ENCODE results near the gene CASK.

The CASK gene

GRCh38 chrX:41491267-41492004, 431.9 kb downstream of the CASK start:
- H3K4me3 ChIP-seq (ENCODE audit: low read depth, low read length, poor library complexity, severe bottlenecking): no peak overlapping the region

DNA sequence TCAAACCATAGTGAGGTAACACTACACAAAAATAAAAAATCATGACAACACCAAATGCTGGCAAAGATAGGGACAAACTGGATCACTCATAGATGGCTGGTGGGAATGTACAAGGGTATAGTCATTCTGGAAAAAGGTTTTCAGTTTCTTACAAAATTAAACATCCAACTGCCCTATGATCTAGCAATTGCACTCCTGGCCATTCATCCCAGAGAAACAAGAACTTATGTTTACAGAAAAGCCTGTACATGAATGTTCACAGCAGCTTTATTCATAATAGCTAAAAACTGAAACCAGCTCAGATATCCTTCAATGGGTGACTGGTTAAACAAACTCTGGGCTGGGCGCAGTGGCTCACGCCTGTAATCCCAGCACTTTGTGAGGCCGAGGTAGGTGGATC, 432.9 kb downstream of the CASK start:
- H3K9me2 ChIP-seq (ENCODE audit: low read depth, low read length): no peaks in the 10 kb centered on the region
- H3K36me3 ChIP-seq (ENCODE audit: insufficient read depth, low read length): no peaks in the 10 kb centered on the region
- no peaks in the 10 kb centered on the region for H3K79me2 ChIP-seq (ENCODE audit: insufficient read depth, low read length)
- H3K9ac ChIP-seq (ENCODE audit: low read length): no peak overlapping the region
- peaks cover 14% of the 10 kb centered on the region for H3K4me1 ChIP-seq (ENCODE audit: insufficient read depth, low read length, severe bottlenecking)
- H2AFZ ChIP-seq (ENCODE audit: low read length): no peak overlapping the region
- H3K9me3 ChIP-seq (ENCODE audit: low read length): no peaks in the 10 kb centered on the region
- H3K27ac ChIP-seq (ENCODE audit: low read depth, low read length, poor library complexity, severe bottlenecking): no peak overlapping the region
- H3K27me3 ChIP-seq (ENCODE audit: insufficient read depth, low read length): no peaks in the 10 kb centered on the region
- no peak overlapping the region for H3K4me3 ChIP-seq (ENCODE audit: low read depth, low read length, poor library complexity, severe bottlenecking)
- H4K20me1 ChIP-seq (ENCODE audit: insufficient read depth, low read length): no peaks in the 10 kb centered on the region
- H3K4me2 ChIP-seq (ENCODE audit: low read length): no peak overlapping the region
- TF ChIP-seq EZH2 (IDR thresholded peaks at IDR 0.05; ENCODE audit: borderline replicate concordance, low read length): no peak
- TF ChIP-seq, protein P1, sequence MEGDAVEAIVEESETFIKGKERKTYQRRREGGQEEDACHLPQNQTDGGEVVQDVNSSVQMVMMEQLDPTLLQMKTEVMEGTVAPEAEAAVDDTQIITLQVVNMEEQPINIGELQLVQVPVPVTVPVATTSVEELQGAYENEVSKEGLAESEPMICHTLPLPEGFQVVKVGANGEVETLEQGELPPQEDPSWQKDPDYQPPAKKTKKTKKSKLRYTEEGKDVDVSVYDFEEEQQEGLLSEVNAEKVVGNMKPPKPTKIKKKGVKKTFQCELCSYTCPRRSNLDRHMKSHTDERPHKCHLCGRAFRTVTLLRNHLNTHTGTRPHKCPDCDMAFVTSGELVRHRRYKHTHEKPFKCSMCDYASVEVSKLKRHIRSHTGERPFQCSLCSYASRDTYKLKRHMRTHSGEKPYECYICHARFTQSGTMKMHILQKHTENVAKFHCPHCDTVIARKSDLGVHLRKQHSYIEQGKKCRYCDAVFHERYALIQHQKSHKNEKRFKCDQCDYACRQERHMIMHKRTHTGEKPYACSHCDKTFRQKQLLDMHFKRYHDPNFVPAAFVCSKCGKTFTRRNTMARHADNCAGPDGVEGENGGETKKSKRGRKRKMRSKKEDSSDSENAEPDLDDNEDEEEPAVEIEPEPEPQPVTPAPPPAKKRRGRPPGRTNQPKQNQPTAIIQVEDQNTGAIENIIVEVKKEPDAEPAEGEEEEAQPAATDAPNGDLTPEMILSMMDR (IDR thresholded peaks at IDR 0.05; ENCODE audit: low read length): no peak
- no peaks in the 10 kb centered on the region for H3F3A ChIP-seq (ENCODE audit: insufficient read depth, low read length)

More at GRCh38 chrX:41491267-41492004, 431.9 kb downstream of the CASK start:
- Histone ChIP-seq H3K79me2 (ENCODE audit: insufficient read depth, low read length) (no peaks in the 10 kb centered on the region), H3K36me3 (ENCODE audit: insufficient read depth, low read length) (no peaks in the 10 kb centered on the region), H3K9me2 (ENCODE audit: low read depth, low read length) (no peaks in the 10 kb centered on the region), H3K9me3 (ENCODE audit: low read length) (no peaks in the 10 kb centered on the region), H3K4me2 (ENCODE audit: low read length) (no peak overlapping the region), H3K4me1 (ENCODE audit: insufficient read depth, low read length, severe bottlenecking) (peaks cover 14% of the 10 kb centered on the region), H3K27me3 (ENCODE audit: insufficient read depth, low read length) (no peaks in the 10 kb centered on the region), H4K20me1 (ENCODE audit: insufficient read depth, low read length) (no peaks in the 10 kb centered on the region), H3K9ac (ENCODE audit: low read length) (no peak overlapping the region), H3F3A (ENCODE audit: insufficient read depth, low read length) (no peaks in the 10 kb centered on the region), H2AFZ (ENCODE audit: low read length) (no peak overlapping the region), H3K27ac (ENCODE audit: low read depth, low read length, poor library complexity, severe bottlenecking) (no peak overlapping the region)
- no peak for TF ChIP-seq EZH2 (IDR thresholded peaks at IDR 0.05; ENCODE audit: borderline replicate concordance, low read length)
- TF ChIP-seq, protein P1 (IDR thresholded peaks at IDR 0.05; ENCODE audit: low read length): no peak

DNA sequence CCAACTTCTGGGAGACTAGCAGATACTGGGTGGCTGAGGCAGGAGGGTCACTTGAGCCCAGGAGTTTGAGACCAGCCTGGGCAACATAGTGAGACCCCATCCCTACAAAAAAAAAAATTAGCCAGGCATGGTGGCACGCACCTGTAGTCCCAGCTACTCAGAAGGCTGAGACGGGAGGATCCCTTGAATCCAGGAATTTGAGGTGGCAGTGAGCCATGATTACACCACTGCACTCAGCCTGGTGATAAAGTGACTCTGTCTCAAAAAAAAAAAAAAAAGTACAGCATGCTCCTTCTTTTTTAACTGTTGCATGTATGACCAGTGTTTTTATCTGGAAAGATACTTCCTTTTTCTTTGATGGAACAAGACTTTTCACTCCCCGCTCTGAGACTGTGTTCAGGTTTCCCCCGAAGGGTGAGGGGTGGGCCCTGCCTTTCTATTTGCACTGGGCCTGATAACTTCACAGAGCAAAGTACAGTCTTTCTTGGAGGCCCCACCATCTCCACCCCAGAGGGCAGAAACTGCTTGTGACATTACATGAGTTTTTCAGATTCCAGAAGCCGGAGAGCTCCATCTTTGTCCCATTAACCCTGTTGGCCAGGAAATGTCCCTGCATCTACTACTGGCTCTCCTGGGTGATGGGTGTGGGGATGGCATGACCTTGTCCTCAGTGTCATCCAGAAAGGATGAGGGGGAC, 441.1 kb downstream of the CASK start:
- Histone ChIP-seq H3K27ac (ENCODE audit: low read depth, low read length, poor library complexity, severe bottlenecking) (no peak overlapping the region), H3K9me2 (ENCODE audit: low read depth, low read length) (no peaks in the 10 kb centered on the region), H3K4me1 (ENCODE audit: insufficient read depth, low read length, severe bottlenecking) (peaks cover 10% of the 10 kb centered on the region), H3K9ac (ENCODE audit: low read length) (no peak overlapping the region), H3K4me3 (ENCODE audit: low read depth, low read length, poor library complexity, severe bottlenecking) (no peak overlapping the region), H3K79me2 (ENCODE audit: insufficient read depth, low read length) (no peaks in the 10 kb centered on the region), H4K20me1 (ENCODE audit: insufficient read depth, low read length) (no peaks in the 10 kb centered on the region), H3F3A (ENCODE audit: insufficient read depth, low read length) (no peaks in the 10 kb centered on the region), H3K36me3 (ENCODE audit: insufficient read depth, low read length) (no peaks in the 10 kb centered on the region), H2AFZ (ENCODE audit: low read length) (no peak overlapping the region), H3K27me3 (ENCODE audit: insufficient read depth, low read length) (no peaks in the 10 kb centered on the region), H3K4me2 (ENCODE audit: low read length) (no peak overlapping the region), H3K9me3 (ENCODE audit: low read length) (no peaks in the 10 kb centered on the region)
- TF ChIP-seq EZH2 (IDR thresholded peaks at IDR 0.05; ENCODE audit: borderline replicate concordance, low read length): no peak
- TF ChIP-seq, protein P1 (IDR thresholded peaks at IDR 0.05; ENCODE audit: low read length): no peak

Data from OCI-LY1 (cell line).